SHP77 (cell line): ENCODE measurements around the gene BCO1.
A peak's percentile ranks its signal among the peaks of the same experiment; 100 is the strongest.
"Not testable (repeated sequence)": the region's sequence is repeated elsewhere in the genome, so short reads cannot be mapped to it uniquely, and the experiment has no call there.

Experiments used
- DNase-seq, 2 experiments: peaks; one replicate each; lab custom pipeline; 2025; lab: John Stamatoyannopoulos, UW

BCO1 gene, protein sequence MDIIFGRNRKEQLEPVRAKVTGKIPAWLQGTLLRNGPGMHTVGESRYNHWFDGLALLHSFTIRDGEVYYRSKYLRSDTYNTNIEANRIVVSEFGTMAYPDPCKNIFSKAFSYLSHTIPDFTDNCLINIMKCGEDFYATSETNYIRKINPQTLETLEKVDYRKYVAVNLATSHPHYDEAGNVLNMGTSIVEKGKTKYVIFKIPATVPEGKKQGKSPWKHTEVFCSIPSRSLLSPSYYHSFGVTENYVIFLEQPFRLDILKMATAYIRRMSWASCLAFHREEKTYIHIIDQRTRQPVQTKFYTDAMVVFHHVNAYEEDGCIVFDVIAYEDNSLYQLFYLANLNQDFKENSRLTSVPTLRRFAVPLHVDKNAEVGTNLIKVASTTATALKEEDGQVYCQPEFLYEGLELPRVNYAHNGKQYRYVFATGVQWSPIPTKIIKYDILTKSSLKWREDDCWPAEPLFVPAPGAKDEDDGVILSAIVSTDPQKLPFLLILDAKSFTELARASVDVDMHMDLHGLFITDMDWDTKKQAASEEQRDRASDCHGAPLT

GRCh38 chr16:81238296-81239011 lies at the start of gene BCO1:
TSS of gene BCO1 (plus strand) at chr16:81238689. CDS start at chr16:81238909, 220 bp downstream.
- DNase-seq: peak in 1 of 2 experiments; percentile 30

GRCh38 chr16:81189100-81189664 lies 49.3 kb upstream of the BCO1 start:
- no peak for DNase-seq

- no peak for DNase-seq
Measured at GRCh38 chr16:81190667-81191066, 47.8 kb upstream of the BCO1 start.

DNA sequence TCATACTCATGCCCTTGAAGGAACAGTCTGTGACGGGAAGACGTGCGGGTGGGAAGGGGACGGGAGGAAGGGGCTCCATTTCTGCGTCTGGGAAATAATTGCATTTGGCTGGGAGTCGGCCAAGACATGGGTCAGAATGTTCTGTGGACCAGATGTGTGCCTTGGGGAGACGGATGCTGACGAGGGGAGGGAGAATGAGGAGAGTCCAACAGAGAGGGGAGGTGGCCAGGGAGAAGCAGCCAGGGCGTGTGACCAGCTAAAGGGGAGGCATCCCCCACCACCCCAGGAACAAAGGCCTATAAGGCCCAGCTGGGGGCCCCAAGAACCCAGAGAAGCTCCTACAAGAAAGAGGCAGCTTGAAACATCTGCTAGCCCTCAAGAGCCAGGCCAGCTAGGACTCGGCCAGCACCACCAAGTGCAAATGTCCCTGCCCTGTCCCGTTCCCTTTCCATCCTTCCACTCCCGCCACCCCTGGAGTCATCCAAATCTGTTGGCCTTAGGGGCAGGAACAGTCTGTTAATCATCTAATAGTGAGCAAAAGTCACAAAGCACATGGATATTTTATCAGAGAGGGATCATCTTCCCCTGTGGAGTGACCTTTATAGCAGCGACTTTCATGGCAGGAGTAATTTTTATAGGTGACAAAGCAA lies 42.5 kb upstream of the BCO1 start:
- no peak for DNase-seq

GRCh38 chr16:81198635-81199034 lies 39.9 kb upstream of the BCO1 start:
- DNase-seq: no peak

DNA sequence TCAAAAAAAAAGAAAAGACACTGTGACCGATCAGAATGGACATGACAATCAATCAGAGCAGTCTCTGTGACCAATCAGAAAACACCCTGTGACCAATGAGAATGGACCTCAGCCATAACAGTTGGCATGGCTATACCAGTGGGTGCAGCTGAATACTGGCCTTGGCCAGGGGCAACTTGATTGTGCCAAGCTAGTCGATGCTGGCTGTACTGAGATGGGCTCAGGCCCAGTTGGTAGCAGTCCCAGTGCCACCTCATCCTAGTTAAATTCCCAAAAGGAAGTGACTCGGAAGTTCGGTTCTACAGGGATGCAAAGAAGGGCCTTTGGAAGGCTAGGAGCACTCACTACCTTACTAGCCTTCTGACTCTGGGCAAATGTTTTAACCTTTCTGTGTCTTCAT lies 37.2 kb upstream of the BCO1 start:
- DNase-seq: no peak

- DNase-seq: peak; percentile 32 to 39
Measured at GRCh38 chr16:81204798-81205680, 33.5 kb upstream of the BCO1 start.

DNA sequence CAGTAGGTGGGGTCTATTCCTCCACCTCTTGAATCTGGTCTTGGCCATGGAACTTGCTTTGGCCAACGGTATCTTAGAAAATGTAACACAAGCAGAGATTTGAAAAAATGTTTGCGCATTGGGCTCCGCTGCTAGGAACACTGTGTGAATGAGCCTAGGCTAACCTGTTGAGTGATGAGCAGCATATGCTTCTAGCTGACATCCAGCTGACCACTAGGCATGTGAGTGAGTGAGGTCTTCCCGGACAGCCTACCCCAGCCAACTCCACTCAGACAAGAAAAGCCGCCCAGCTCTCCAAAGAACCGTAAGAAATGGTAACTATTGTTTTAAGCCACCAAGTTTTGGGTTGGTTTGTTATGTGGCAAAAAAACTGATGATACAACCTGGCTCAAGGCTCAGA lies 31.4 kb upstream of the BCO1 start:
- DNase-seq: no peak

GRCh38 chr16:81210807-81211206 lies 27.7 kb upstream of the BCO1 start:
- DNase-seq: no peak

DNA sequence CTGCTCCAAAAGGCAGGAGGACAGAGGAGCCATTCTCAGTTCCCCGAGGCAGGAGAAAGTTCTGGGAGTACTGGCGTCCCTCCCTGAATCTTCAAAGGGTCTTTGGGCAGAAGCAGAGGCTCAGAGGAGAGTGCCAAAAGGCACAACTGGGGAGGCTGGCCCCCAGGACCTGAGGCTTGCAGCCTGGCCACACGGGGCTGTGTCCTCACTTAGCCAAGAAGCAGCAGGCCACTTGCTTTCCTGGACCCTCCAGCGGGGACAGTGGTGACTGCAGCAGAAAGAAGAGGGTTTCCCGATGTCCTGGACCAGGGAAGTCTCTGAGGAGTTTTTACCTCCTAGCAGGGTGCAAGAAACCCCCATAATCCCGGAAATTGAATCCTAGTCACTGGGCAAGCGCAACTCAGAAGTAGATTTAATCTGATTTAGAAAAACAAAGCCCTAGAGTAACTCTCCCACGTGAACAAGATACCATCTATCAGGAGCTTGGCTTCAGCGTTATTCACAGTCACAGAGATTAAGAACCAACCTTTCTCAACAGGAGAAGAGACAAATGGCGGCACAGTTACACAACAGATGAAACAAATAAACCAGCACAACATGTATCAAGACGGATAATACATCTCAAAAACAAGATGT lies 25.5 kb upstream of the BCO1 start:
- DNase-seq: no peak

- DNase-seq: peak in 1 of 2 experiments; percentile 51
Measured at GRCh38 chr16:81214745-81215166, 23.7 kb upstream of the BCO1 start.

GRCh38 chr16:81216114-81216513 lies 22.4 kb upstream of the BCO1 start:
- DNase-seq: no peak

GRCh38 chr16:81216706-81217105 lies 21.8 kb upstream of the BCO1 start:
- DNase-seq: no peak

- DNase-seq: no peak
Measured at GRCh38 chr16:81219151-81219550, 19.3 kb upstream of the BCO1 start.

- DNase-seq: no peak
Measured at GRCh38 chr16:81220349-81220748, 18.1 kb upstream of the BCO1 start.

- no peak for DNase-seq
Measured at GRCh38 chr16:81221731-81222130, 16.8 kb upstream of the BCO1 start.

- DNase-seq: no peak
Measured at GRCh38 chr16:81224824-81225223, 13.7 kb upstream of the BCO1 start.

- DNase-seq: not testable (repeated sequence)
Measured at GRCh38 chr16:81225697-81226096, 12.8 kb upstream of the BCO1 start.

GRCh38 chr16:81227785-81228184 lies 10.7 kb upstream of the BCO1 start:
- DNase-seq: no peak

GRCh38 chr16:81229811-81230210 lies 8.7 kb upstream of the BCO1 start:
- DNase-seq: no peak

DNA sequence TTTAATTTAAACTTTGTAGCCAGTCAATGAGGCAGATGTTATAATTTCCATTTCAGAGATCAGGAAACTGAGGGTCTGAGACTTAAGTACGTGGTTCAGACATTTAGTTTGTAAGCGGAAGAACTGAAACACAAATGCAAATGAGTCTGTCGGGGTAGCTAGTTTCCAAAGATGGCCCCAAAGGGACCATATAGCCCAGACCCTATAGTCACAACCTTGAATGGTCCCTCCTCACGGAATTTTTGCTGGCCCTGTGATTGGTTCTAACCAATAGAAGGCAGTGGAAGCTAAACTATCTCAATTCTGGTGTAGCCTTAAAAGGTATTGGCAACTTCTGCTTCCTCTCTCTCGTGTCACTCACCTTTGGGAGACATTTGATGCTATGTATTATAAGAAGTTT lies 7.5 kb upstream of the BCO1 start:
- no peak for DNase-seq
